ENCODE data around the gene ATP6V0D1. TPM values are rescaled to one million over a fixed set of nuclear protein-coding genes. Genes with fewer than 3 reads are reported as not detected.
A peak's percentile ranks its signal among the peaks of the same experiment; 100 is the strongest.

The ATP6V0D1 gene
- total RNA-seq, 1 donor from 2014 or later: 31.8 TPM

- H3K27ac Mint-ChIP-seq: no peak overlapping the region
- intact Hi-C loops (cut with micrococcal nuclease): loop anchor here (5.0 to 10.0 kb wide), 2 partner anchors 321 to 453 kb away; partner anchors contain the start of genes PSMB10, RANBP10 and TSNAXIP1
- H3K9me3 Mint-ChIP-seq: no peaks in the 10 kb centered on the region
- H3K27me3 Mint-ChIP-seq: no peaks in the 10 kb centered on the region
- H3K4me1 Mint-ChIP-seq: peaks cover 22% of the 10 kb centered on the region
- H3K4me3 Mint-ChIP-seq: no peak overlapping the region
- peaks cover 6% of the 10 kb centered on the region for H3K36me3 Mint-ChIP-seq (ENCODE audit: low read depth)
- no peak for DNase-seq
These were observed 3.0 kb upstream of the ATP6V0D1 start for GRCh38 chr16:67483731-67484525.

GRCh38 chr16:67483150-67483549 lies 2.2 kb upstream of the ATP6V0D1 start, which contains the start of gene AGRP:
AGRP (minus strand) TSS chr16:67483547; CDS start chr16:67483398, 149 bp downstream.
- H3K4me3 Mint-ChIP-seq: peak within 1 kb of the TSS; percentile 100
- DNase-seq: no peak
- intact Hi-C loops (cut with micrococcal nuclease): loop anchor here (5.0 to 10.0 kb wide), 2 partner anchors 322 to 454 kb away; partner anchors contain the start of genes PSMB10, RANBP10 and TSNAXIP1

GRCh38 chr16:67482233-67482924 lies 1.4 kb upstream of the ATP6V0D1 start:
- Mint-ChIP-seq H3K36me3 (ENCODE audit: low read depth) (peaks cover 4% of the 10 kb centered on the region), H3K27me3 (no peaks in the 10 kb centered on the region), H3K4me1 (peaks cover 17% of the 10 kb centered on the region), H3K27ac (peak overlapping the region; percentile 97), H3K4me3 (peak overlapping the region; percentile 100), H3K9me3 (no peaks in the 10 kb centered on the region)
- intact Hi-C loops (cut with micrococcal nuclease): loop anchor here (5.0 to 10.0 kb wide), 2 partner anchors 322 to 455 kb away; partner anchors contain the start of genes PSMB10, RANBP10 and TSNAXIP1
- DNase-seq: peak; percentile 64

More at GRCh38 chr16:67483150-67483549, 2.2 kb upstream of the ATP6V0D1 start, which contains the start of gene AGRP:
- peaks cover 4% of the 10 kb centered on the region for H3K36me3 Mint-ChIP-seq (ENCODE audit: low read depth)
- H3K4me1 Mint-ChIP-seq: peaks cover 20% of the 10 kb centered on the region
- H3K9me3 Mint-ChIP-seq: no peaks in the 10 kb centered on the region
- no peaks in the 10 kb centered on the region for H3K27me3 Mint-ChIP-seq
- peak within 1 kb of the TSS; percentile 97 for H3K27ac Mint-ChIP-seq

GRCh38 chr16:67481561-67482232 lies 740 bp upstream of the ATP6V0D1 start:
- intact Hi-C loops (cut with micrococcal nuclease): loop anchor here (1.0 to 10.0 kb wide), 8 partner anchors 33 to 456 kb away; partner anchors contain the start of genes ACD, CARMIL2, CTCF and FHOD1
- no peaks in the 10 kb centered on the region for H3K27me3 Mint-ChIP-seq
- DNase-seq: peak; percentile 88
- peaks cover 17% of the 10 kb centered on the region for H3K4me1 Mint-ChIP-seq
- no peaks in the 10 kb centered on the region for H3K9me3 Mint-ChIP-seq
- H3K36me3 Mint-ChIP-seq (ENCODE audit: low read depth): peaks cover 4% of the 10 kb centered on the region
- peak overlapping the region; percentile 100 for H3K4me3 Mint-ChIP-seq
- H3K27ac Mint-ChIP-seq: peak overlapping the region; percentile 97

GRCh38 chr16:67477960-67478554 lies 2.9 kb downstream of the ATP6V0D1 start:
- H3K4me1 Mint-ChIP-seq: peaks cover 15% of the 10 kb centered on the region
- H3K27me3 Mint-ChIP-seq: no peaks in the 10 kb centered on the region
- H3K36me3 Mint-ChIP-seq (ENCODE audit: low read depth): peaks cover 1% of the 10 kb centered on the region
- H3K9me3 Mint-ChIP-seq: no peaks in the 10 kb centered on the region
- H3K27ac Mint-ChIP-seq: no peak overlapping the region
- intact Hi-C loops (cut with micrococcal nuclease): no loop called here
- no peak for DNase-seq
- no peak overlapping the region for H3K4me3 Mint-ChIP-seq

- no peak overlapping the region for H3K27ac Mint-ChIP-seq
- peaks cover 9% of the 10 kb centered on the region for H3K4me1 Mint-ChIP-seq
- H3K27me3 Mint-ChIP-seq: no peaks in the 10 kb centered on the region
These were observed 6.2 kb downstream of the ATP6V0D1 start for GRCh38 chr16:67474551-67475455.

GRCh38 chr16:67471758-67472384 lies 9.1 kb downstream of the ATP6V0D1 start:
- Mint-ChIP-seq H3K36me3 (ENCODE audit: low read depth) (no peaks in the 10 kb centered on the region), H3K4me1 (peaks cover 6% of the 10 kb centered on the region), H3K4me3 (no peak overlapping the region), H3K27ac (no peak overlapping the region), H3K9me3 (no peaks in the 10 kb centered on the region), H3K27me3 (no peaks in the 10 kb centered on the region)
- intact Hi-C loops (cut with micrococcal nuclease): no loop called here
- DNase-seq: no peak

More at GRCh38 chr16:67474551-67475455, 6.2 kb downstream of the ATP6V0D1 start:
- Mint-ChIP-seq H3K36me3 (ENCODE audit: low read depth) (peaks cover 1% of the 10 kb centered on the region), H3K4me3 (no peak overlapping the region), H3K9me3 (no peaks in the 10 kb centered on the region)
- no peak for DNase-seq
- intact Hi-C loops (cut with micrococcal nuclease): no loop called here

- no peak for DNase-seq
- H3K27ac Mint-ChIP-seq: no peak overlapping the region
- H3K36me3 Mint-ChIP-seq (ENCODE audit: low read depth): no peaks in the 10 kb centered on the region
- no peaks in the 10 kb centered on the region for H3K9me3 Mint-ChIP-seq
- H3K27me3 Mint-ChIP-seq: no peaks in the 10 kb centered on the region
- no peak overlapping the region for H3K4me3 Mint-ChIP-seq
- peaks cover 6% of the 10 kb centered on the region for H3K4me1 Mint-ChIP-seq
- intact Hi-C loops (cut with micrococcal nuclease): no loop called here
These were observed 10.6 kb downstream of the ATP6V0D1 start for GRCh38 chr16:67470359-67470758.

GRCh38 chr16:67468731-67469130 lies 12.2 kb downstream of the ATP6V0D1 start:
- no peaks in the 10 kb centered on the region for H3K9me3 Mint-ChIP-seq
- H3K4me3 Mint-ChIP-seq: no peak overlapping the region
- DNase-seq: no peak
- no peak overlapping the region for H3K27ac Mint-ChIP-seq
- peaks cover 4% of the 10 kb centered on the region for H3K4me1 Mint-ChIP-seq
- no peaks in the 10 kb centered on the region for H3K27me3 Mint-ChIP-seq
- intact Hi-C loops (cut with micrococcal nuclease): no loop called here
- H3K36me3 Mint-ChIP-seq (ENCODE audit: low read depth): no peaks in the 10 kb centered on the region

GRCh38 chr16:67466581-67466980 lies 14.4 kb downstream of the ATP6V0D1 start:
- H3K27me3 Mint-ChIP-seq: no peaks in the 10 kb centered on the region
- peaks cover under 1% of the 10 kb centered on the region for H3K36me3 Mint-ChIP-seq (ENCODE audit: low read depth)
- peaks cover 1% of the 10 kb centered on the region for H3K4me1 Mint-ChIP-seq
- intact Hi-C loops (cut with micrococcal nuclease): no loop called here
- no peak overlapping the region for H3K4me3 Mint-ChIP-seq
- H3K9me3 Mint-ChIP-seq: no peaks in the 10 kb centered on the region
- no peak for DNase-seq
- H3K27ac Mint-ChIP-seq: no peak overlapping the region

GRCh38 chr16:67464565-67464964 lies 16.4 kb downstream of the ATP6V0D1 start:
- no peak overlapping the region for H3K27ac Mint-ChIP-seq
- no peak overlapping the region for H3K4me3 Mint-ChIP-seq
- H3K9me3 Mint-ChIP-seq: no peaks in the 10 kb centered on the region
- H3K27me3 Mint-ChIP-seq: no peaks in the 10 kb centered on the region
- H3K36me3 Mint-ChIP-seq (ENCODE audit: low read depth): peaks cover 2% of the 10 kb centered on the region
- no peak for DNase-seq
- H3K4me1 Mint-ChIP-seq: peaks cover 1% of the 10 kb centered on the region
- intact Hi-C loops (cut with micrococcal nuclease): no loop called here

- Mint-ChIP-seq H3K27me3 (no peaks in the 10 kb centered on the region), H3K4me1 (peaks cover 3% of the 10 kb centered on the region), H3K36me3 (ENCODE audit: low read depth) (peaks cover 2% of the 10 kb centered on the region), H3K27ac (no peak overlapping the region), H3K9me3 (no peaks in the 10 kb centered on the region), H3K4me3 (no peak overlapping the region)
- intact Hi-C loops (cut with micrococcal nuclease): no loop called here
- no peak for DNase-seq
These were observed 17.3 kb downstream of the ATP6V0D1 start for GRCh38 chr16:67463691-67464090.
